GM18499 (cell line): ENCODE data around the gene TEX48.

ENCODE experiments used
- ATAC-seq: cut with Tn5 transposase; IDR thresholded peaks from one replicate; pipeline ENCODE4 v1.9.1; 2021; ENCODE audit warnings: moderate number of reproducible peaks; ENCODE audit not compliant: insufficient read depth, unreplicated experiment

Gene TEX48, protein sequence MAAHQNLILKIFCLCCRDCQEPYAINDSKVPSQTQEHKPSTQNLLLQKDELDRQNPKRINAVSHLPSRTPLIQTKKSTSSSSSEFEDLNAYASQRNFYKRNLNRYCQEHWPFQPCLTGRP

GRCh38 chr9:114681594-114682332, at the start of gene TEX48:
TEX48 (minus strand) TSS chr9:114682192; CDS start chr9:114671723, 10,469 bp downstream.
- no peak for ATAC-seq

- ATAC-seq = no peak
Measured at GRCh38 chr9:114731701-114732100, 49.7 kb upstream of the TEX48 start.

DNA sequence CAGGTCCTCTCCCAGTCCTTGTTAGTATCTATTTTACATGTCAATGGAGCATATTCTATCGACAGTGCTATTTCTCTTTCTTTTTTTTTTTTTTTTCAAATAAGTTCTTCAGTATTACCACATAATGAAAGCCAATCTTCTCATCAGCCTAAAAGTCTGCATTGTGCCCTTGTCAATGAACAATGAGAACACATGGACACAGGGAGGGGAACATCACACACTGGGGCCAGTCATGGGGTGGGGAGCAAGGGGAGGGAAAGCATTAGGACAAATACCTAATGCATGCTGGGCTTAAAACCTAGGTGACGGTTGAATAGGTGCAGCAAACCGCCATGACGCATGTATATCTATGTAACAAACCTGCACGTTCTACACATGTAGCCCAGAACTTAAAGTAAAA, 47.7 kb upstream of the TEX48 start:
- no peak for ATAC-seq

DNA sequence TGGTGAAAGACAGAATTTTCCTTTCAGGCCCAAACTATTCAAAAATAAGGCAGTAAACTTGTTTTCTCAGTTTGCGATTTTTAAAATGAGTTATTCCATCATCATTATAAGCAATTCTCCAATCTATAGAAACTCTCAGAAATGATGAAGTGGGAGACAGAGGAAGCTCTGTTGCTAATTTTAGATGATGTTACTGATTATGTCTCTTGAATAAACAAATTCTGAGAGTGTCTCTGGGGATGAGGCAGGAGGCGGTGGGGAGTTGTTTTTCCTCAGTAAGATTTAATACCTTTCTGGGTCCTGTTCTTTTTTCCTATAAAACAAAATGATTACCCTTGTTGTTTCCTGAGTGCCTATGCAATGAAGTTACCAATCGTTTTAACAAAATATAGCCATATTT, 43.9 kb upstream of the TEX48 start:
- no peak for ATAC-seq

- ATAC-seq = no peak
Measured at GRCh38 chr9:114724744-114725143, 42.8 kb upstream of the TEX48 start.

- ATAC-seq = no peak
Measured at GRCh38 chr9:114723931-114724330, 41.9 kb upstream of the TEX48 start.

- ATAC-seq = no peak
Measured at GRCh38 chr9:114722937-114723620, 41.1 kb upstream of the TEX48 start.

DNA sequence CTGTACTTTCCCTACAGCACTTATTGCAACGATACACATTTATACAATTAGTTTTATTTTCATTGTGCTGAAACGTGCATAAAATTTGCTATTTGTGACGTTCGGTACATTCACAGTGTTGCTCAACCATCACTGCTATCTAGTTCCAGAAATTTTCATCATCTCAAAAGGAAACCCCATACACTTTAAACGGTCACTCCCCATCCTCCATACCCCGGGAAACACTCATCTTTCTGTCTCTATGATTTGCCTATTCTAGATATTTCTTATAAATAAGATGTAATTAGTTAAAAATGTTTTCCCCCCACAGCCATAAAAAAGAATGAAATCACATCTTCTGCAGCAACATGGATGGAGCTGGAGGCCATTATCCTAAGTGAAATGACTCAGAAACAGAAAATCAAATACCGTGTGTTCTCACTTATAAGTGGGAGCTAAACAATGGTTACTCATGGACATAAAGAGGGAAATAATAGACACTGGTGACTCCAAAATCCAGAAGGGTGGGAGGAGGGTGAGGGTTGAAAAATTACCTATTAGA, 40.2 kb upstream of the TEX48 start:
- ATAC-seq = no peak

- no peak for ATAC-seq
Measured at GRCh38 chr9:114721491-114722079, 39.6 kb upstream of the TEX48 start.

DNA sequence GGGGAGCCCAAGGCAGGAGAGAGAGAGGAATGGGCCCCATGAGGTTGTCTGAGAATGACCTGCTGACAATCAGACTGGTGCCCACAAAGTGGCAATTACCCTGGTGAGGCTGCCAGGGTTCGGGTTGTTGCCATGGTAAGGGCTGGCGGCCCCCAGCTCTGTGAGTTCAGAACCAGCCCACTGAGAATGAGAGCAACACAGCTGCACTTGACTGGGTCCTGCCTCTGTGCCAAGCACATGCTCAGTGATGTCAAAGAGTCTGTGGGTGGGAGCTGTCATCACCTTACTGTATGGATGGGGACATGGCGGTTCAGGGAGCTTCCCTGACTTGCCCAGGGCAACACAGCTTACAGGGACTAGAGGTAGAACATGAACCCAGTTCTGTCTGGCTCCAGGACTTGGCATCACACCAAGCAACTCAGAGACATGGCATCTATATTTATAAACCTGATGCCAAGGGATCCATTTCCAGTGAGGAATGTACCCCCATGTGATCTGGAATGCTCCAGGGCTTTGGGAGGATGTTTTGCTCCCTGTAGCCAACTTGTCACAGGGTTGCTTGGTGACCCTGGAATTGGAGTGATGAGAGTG, 38.2 kb upstream of the TEX48 start:
- no peak for ATAC-seq

DNA sequence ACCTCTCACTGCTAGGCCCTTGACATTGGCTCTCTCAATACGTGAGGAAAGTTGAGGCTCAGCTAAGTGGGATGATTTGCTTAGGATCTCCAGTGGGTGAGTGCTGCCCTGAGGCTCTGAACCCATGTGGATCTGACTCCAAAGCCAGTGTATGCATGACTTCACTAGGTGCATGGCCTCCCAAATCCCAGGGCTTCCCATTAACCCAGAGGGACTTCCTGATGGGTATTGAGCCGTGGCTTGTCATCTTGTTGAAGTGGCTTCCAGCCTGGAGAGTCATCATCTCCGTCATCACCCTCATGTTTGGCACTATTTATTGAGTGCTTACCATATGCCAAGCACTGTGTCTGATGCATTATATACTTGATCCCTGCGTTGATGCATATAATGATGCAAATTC, 37.3 kb upstream of the TEX48 start:
- ATAC-seq = no peak

DNA sequence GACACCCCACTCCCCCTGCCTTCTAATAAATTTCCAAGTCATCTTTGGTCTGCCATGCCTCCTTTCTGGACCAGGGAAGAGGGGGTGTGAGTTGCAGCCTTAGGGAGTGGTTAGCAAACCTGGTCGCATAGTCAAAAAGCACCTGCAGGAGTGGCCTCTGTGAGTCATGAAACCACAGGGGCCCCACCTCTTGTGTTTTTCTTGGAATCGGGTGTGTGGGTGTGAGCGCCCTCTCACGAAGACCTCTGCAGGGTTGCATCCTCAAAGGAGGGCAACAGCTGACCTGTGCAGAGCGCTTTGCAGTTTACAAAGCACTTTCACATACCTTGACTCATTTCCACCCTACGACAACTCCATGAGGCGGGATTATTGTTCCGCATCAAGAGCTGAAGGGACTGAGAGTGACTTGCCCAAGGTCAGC, 36.8 kb upstream of the TEX48 start:
- peak; percentile 84 for ATAC-seq

DNA sequence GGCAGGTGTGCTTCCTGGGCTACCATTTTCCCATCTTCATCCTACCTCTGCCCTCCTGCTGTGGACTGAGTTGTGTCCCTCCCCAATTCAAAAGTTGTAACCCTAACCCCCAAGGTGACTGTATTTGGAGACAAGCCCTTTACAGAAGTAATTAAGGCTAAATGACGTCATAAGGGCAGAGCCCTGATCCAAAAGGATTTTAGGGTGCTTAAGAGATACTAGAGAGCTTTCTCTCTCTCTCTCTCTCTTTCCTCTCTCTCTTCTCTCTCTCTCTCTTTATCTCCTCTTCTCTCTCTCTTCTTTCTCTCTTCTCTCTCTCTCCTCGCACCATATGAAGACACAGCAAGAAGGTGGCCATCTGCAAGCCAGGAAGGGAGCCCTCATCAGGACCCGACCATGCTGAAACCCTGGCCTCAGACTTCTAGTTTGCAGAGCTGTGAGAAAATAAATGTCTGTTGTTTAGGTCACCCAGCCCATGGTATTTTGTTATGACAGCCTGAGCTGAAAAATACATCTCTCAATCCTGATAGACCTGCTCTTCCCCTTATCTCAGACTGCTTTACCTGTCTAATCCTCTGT, 36.0 kb upstream of the TEX48 start:
- no peak for ATAC-seq

DNA sequence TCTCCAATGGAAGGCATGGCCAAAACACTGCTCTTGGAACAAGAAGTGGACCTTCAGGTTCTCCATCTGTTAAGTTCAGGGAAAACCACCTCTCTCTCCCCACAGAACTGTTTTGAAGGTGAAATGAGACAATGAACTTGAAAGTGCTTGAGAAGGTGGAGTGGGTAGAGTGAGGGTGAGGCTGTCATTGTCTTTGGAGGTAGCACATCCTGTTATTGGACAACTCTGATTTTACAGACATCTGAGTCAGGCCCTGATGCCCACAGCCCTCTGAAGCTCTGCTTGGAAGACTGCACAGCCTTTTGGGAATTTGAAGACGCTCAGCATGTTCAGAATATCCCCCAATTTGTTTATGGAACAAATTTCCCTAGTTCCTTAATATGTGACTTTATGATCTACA, 27.6 kb upstream of the TEX48 start:
- no peak for ATAC-seq

DNA sequence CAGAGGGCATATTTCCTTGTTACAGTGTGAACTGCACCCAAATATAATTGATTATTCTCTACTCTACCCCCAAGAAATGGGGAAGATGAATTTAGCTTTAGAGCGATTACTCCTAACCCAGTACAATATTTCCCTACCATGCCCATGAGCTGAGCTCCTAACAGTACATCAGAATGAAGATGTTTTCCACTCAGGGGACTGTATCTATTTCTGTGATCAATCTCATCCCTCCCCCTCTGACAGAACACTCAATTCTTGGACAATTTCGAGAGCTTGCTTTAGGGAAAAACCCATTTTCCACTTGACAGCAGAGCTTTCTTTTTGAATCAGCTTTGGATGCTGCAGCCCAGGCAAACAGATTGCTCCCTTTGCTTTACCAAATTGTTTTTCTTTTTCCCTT, 24.7 kb upstream of the TEX48 start:
- ATAC-seq = no peak

GRCh38 chr9:114701988-114702387, 20.0 kb upstream of the TEX48 start:
- no peak for ATAC-seq

GRCh38 chr9:114697951-114698351, 16.0 kb upstream of the TEX48 start:
- ATAC-seq = peak; percentile 38

DNA sequence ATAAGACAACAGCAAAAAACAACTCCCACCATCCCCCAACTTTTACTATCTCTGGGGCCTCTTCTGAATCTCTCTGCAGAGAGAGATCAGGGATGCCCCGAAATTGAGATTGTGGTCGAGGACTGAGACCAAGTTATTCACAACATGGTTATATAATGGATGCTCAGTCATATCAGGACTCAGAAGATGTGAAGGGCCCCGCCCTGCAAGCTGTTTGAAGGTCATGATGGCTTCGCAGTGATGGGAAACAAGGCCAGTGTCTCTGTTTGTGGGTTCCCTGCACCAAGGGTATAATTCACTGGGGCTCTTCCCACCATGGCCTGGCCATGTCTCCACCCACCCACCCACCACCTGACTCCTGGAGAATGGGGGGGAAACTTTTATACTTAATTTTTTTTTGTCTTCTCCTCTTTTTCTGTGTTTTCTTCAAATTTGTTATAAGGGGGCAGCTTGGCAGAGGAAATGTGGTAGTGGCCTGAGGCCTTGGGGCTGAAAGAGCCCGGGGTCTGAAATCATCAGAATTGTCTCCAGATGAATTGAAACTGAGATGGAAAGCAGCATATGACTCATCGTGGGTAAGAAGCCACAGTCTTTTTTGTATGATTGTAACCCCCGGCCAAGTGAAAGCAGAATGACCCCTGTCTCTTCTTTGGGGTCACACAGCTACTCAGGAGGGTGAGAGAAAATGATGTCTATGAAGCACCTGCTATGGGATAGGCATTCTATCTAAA, 15.0 kb upstream of the TEX48 start:
- ATAC-seq = peak; percentile 53

DNA sequence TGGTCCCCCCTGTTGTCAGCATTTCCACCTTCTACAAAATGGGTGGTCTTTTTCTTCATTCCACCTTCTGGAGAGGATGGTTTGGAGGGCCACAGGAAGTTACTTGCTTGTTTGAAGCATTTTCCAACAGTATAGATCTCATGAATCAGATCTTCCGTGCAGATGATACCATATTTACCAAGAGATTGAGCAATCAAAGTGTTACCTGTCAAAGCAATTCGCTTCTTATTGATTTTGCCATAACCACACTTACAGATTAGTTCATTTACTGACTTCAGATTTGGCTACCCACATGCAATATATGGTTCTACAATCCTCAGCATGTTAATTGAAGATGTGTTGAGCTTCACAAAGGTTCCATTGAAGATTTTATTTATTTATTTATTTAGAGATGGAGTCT, 14.0 kb upstream of the TEX48 start:
- ATAC-seq = no peak
